AG10803 (cell line): ENCODE results near the gene TLR8.

Experiments used
- DNase-seq: peaks from one replicate; pipeline ENCODE4 v3.0.0; 2010; ENCODE audit warnings: low read depth
- H3K4me3 ChIP-seq: 2 replicates; pipeline ENCODE4 v1.5.1; 2011; ENCODE audit warnings: mild to moderate bottlenecking, low read length, control low read depth
- CTCF ChIP-seq: conservative IDR thresholded peaks from 2 replicates; pipeline ENCODE4 v1.5.1; 2011; ENCODE audit warnings: mild to moderate bottlenecking, low read length, control low read depth, inconsistent platforms

TLR8 gene

DNA sequence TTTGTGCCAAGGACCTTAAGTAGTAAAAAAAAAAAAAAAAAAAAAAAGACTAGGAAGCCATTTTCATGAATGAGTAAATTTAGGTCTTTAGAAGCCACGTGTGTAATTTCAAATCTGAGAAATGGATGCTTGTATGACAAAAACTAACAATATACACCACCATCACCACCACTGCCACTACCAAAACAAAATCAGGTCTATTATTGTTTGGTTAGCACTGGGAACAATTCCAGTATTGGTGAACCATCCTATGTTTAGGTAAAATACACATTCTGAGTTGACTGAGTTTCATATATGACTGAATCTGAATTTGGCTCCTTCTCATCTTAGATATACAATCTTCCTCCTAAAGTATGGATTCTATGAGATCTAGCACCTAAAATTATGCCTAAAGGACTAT lies 59.7 kb downstream of the TLR8 start:
- H3K4me3 ChIP-seq = no peak overlapping the region
- no peak for DNase-seq
- no peak for TF ChIP-seq CTCF

- H3K4me3 ChIP-seq = no peak overlapping the region
- no peak for TF ChIP-seq CTCF
- DNase-seq = no peak
These were observed 61.5 kb downstream of the TLR8 start for GRCh38 chrX:12967711-12968465.

- no peak overlapping the region for H3K4me3 ChIP-seq
- peak; percentile 67 for DNase-seq
- peak; percentile 59 for TF ChIP-seq CTCF
These were observed 64.3 kb downstream of the TLR8 start for GRCh38 chrX:12970691-12971202.

DNA sequence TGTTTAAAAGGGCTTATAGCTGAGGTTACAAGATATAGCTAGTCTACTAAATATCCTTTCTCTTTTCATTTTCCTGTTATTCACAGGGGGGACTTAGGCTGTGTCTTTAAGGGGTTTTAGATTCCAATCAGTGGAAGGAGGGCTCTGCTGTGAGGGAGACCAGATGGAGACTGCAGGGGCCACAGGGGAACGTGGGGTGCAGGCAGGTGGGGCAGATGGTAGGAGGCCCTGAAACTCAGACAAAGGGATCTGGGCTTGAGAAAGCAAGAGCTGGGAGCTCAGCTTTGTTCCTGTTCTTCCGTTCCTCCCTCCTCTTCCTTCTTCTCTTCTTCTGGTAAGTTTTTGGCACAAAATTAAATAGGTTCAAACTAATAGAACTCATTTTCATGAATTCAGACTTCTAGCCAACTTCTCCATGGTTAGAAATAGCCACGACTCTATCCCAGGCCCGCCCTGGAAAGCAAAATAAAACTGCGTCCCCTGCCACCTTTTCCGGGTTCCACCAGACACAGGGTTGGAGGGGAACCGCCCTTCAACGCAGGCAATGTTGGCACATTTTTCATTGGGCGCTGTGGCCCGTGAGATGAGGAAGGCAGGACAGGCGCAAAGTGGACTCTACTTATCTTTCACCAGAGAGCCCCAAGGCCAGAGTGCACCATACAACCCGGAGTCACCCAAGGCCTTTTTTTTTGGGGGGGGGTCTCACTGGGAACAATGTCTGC lies 65.0 kb downstream of the TLR8 start:
- DNase-seq = no peak
- TF ChIP-seq CTCF = no peak
- H3K4me3 ChIP-seq = no peak overlapping the region

- TF ChIP-seq CTCF = no peak
- DNase-seq = no peak
- H3K4me3 ChIP-seq = no peak overlapping the region
These were observed 65.8 kb downstream of the TLR8 start for GRCh38 chrX:12972243-12972642.
